ENCODE results near the gene PCDH20.

DNA sequence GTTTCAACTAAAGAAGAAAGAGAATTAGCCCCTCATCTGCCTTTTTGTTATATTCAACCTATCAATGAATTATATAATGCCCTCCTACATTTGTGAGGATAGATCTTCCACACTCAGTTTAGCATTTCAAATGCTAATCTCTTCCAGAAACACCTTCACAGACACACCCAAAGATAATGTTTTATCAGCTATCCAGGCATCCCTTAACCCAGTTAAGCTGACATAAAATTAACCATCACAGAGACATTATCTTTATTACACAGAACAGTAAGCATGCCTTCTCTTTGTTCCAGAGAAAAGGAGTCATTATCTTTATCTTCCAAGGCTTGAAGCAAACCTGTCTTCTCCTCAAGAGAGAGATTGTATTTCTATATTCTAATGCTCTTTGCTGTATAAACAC, 53.1 kb downstream of the PCDH20 start:
- TF ChIP-seq, protein P1, sequence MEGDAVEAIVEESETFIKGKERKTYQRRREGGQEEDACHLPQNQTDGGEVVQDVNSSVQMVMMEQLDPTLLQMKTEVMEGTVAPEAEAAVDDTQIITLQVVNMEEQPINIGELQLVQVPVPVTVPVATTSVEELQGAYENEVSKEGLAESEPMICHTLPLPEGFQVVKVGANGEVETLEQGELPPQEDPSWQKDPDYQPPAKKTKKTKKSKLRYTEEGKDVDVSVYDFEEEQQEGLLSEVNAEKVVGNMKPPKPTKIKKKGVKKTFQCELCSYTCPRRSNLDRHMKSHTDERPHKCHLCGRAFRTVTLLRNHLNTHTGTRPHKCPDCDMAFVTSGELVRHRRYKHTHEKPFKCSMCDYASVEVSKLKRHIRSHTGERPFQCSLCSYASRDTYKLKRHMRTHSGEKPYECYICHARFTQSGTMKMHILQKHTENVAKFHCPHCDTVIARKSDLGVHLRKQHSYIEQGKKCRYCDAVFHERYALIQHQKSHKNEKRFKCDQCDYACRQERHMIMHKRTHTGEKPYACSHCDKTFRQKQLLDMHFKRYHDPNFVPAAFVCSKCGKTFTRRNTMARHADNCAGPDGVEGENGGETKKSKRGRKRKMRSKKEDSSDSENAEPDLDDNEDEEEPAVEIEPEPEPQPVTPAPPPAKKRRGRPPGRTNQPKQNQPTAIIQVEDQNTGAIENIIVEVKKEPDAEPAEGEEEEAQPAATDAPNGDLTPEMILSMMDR (IDR thresholded peaks at IDR 0.05): no peak
- TF ChIP-seq POLR2A (IDR thresholded peaks at IDR 0.05): no peak
- TF ChIP-seq POLR2AphosphoS5 (IDR thresholded peaks at IDR 0.05): no peak

All from breast epithelium (tissue), 3 donors.